ENCODE results near the gene SPINK14. TPM values are rescaled to one million over a fixed set of nuclear protein-coding genes. Genes with fewer than 3 reads are reported as not detected.

Gene SPINK14
- total RNA-seq, 1 experiment from 2014 or later: not detected

DNA sequence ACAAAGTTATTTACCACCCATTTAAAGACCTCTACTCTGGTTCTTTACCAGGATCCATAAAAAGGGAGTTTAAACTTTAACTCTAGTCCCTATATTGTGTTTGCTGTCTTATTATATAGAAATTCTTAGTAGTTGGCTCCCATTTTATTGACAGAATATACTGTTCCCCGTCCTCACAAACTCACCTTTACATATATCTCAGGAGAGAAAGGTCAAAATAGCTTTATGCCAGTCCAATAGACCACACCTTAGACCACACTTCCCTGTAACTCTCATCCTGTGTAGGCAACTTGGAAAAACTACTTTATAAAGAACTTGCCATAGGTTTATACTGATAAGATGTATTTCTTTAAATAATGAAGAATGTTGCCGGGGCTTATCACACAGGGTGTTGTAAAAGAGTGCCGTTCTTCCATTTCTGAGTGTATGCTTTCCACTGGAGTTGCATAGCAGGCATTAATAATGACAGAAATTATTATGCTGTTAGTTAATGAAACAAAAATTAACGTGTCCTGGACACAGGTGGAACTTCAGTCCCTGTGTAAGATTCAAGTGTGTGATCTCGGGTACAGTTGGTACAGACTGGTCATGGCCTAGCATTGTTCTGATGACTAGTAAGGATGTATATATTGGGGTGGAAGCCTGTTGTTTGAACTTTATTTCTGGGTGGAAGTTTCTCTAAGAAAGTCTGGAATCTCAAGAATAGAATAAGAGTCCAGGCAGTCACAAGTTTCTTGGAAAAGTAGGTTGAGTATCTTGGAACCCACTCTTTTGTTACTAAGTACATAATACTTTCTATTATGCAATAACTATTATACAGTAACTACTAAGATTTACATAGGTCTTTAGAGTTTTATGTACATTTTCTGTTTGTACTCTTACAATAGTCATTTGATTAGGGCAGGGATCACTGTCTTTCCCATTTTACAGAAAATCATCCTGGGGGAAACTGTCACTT lies 33.0 kb upstream of the SPINK14 start:
- ChIA-PET POLR2A (ENCODE audit: unreplicated experiment) (no interaction called here), CTCF (no interaction called here)
- H3K79me2 ChIP-seq (ENCODE audit: low read depth): no peaks in the 10 kb centered on the region
- H3K4me1 ChIP-seq (replicated peaks; ENCODE audit: insufficient read depth): no peaks in the 10 kb centered on the region
- no peaks in the 10 kb centered on the region for H3K9me2 ChIP-seq (ENCODE audit: insufficient read depth)
- no peaks in the 10 kb centered on the region for H3K36me3 ChIP-seq (ENCODE audit: low read depth)
- DNase-seq: no peak
- intact Hi-C loops (cut with micrococcal nuclease; ENCODE audit: unreplicated experiment): no loop called here
- no peaks in the 10 kb centered on the region for H3K27me3 ChIP-seq (ENCODE audit: insufficient read depth, low read depth)
- no peak overlapping the region for H3K4me3 ChIP-seq
- no peaks in the 10 kb centered on the region; the same call in 1 of the 2 replicates for H3F3A ChIP-seq (ENCODE audit: insufficient read depth, low read depth)
- H4K20me1 ChIP-seq (ENCODE audit: insufficient read depth): no peaks in the 10 kb centered on the region
- no peak overlapping the region for H2AFZ ChIP-seq
- H3K4me2 ChIP-seq: no peak overlapping the region
- H3K9me3 ChIP-seq (ENCODE audit: insufficient read depth, low read depth): no peaks in the 10 kb centered on the region
- no peak overlapping the region for H3K27ac ChIP-seq
- no peak for TF ChIP-seq EZH2 (IDR thresholded peaks at IDR 0.05; ENCODE audit: low read depth)
- BruUV-seq (replicated peaks): no TSS peak

DNA sequence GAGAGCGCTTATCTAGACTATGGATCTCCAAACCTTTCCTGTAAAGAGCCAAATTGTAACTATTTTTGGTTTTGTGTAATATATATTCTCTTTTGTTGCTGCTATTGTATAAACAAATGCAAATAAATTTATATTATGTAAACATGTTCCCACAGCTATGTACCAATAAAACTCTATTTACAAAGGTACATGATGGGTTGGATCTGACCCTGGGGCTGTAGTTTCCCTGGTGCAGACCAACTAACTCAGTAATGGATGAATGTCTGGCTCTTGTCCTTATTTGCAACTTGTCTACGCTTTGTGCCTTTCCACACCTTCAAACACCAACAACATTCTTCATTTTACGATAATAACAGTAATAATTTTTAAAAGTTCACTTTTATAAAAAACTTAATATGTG lies 27.5 kb upstream of the SPINK14 start:
- no TSS peak for BruUV-seq (replicated peaks)
- no peak overlapping the region for H3K27ac ChIP-seq
- H3K4me3 ChIP-seq: no peak overlapping the region
- POLR2A ChIA-PET (ENCODE audit: unreplicated experiment): no interaction called here
- H3K4me2 ChIP-seq: no peak overlapping the region
- peaks cover 17% of the 10 kb centered on the region for H3K4me1 ChIP-seq (replicated peaks; ENCODE audit: insufficient read depth)
- no peaks in the 10 kb centered on the region for H3K79me2 ChIP-seq (ENCODE audit: low read depth)
- TF ChIP-seq, protein P1, sequence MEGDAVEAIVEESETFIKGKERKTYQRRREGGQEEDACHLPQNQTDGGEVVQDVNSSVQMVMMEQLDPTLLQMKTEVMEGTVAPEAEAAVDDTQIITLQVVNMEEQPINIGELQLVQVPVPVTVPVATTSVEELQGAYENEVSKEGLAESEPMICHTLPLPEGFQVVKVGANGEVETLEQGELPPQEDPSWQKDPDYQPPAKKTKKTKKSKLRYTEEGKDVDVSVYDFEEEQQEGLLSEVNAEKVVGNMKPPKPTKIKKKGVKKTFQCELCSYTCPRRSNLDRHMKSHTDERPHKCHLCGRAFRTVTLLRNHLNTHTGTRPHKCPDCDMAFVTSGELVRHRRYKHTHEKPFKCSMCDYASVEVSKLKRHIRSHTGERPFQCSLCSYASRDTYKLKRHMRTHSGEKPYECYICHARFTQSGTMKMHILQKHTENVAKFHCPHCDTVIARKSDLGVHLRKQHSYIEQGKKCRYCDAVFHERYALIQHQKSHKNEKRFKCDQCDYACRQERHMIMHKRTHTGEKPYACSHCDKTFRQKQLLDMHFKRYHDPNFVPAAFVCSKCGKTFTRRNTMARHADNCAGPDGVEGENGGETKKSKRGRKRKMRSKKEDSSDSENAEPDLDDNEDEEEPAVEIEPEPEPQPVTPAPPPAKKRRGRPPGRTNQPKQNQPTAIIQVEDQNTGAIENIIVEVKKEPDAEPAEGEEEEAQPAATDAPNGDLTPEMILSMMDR (conservative IDR thresholded peaks at IDR 0.05): no peak
- no peak for TF ChIP-seq EZH2 (IDR thresholded peaks at IDR 0.05; ENCODE audit: low read depth)
- no peaks in the 10 kb centered on the region for H3K9me2 ChIP-seq (ENCODE audit: insufficient read depth)
- no peaks in the 10 kb centered on the region for H3K27me3 ChIP-seq (ENCODE audit: insufficient read depth, low read depth)
- H3K36me3 ChIP-seq (ENCODE audit: low read depth): no peaks in the 10 kb centered on the region
- intact Hi-C loops (cut with micrococcal nuclease; ENCODE audit: unreplicated experiment): no loop called here
- no peaks in the 10 kb centered on the region; the same call in 1 of the 2 replicates for H3K9me3 ChIP-seq (ENCODE audit: insufficient read depth, low read depth)
- H4K20me1 ChIP-seq (ENCODE audit: insufficient read depth): no peaks in the 10 kb centered on the region
- no peak for DNase-seq
- CTCF ChIA-PET: no interaction called here
- H2AFZ ChIP-seq: no peak overlapping the region
- H3F3A ChIP-seq (ENCODE audit: insufficient read depth, low read depth): peaks cover 10% of the 10 kb centered on the region

DNA sequence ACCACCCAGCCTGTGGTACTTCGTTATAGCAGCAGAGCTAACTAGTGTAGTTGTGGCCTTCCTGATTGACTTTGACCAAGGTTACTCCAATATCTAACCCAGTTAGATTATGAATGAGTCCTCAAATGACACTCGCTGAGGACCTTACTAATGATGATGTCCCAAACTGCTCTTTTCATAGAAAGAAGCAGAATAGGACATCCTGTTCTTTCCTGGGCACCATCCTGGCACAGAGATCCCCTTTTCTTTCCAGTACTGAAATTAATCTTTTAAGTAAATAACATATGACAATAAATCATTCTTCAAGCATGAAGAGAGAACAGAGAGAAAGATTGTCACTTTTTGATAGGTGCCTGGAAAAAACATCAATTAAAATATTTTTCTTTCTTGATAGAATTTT lies 26.7 kb upstream of the SPINK14 start:
- no TSS peak for BruUV-seq (replicated peaks)
- no peaks in the 10 kb centered on the region for H4K20me1 ChIP-seq (ENCODE audit: insufficient read depth)
- H3K9me2 ChIP-seq (ENCODE audit: insufficient read depth): no peaks in the 10 kb centered on the region
- no peaks in the 10 kb centered on the region; the same call in 1 of the 2 replicates for H3K9me3 ChIP-seq (ENCODE audit: insufficient read depth, low read depth)
- peaks cover 10% of the 10 kb centered on the region for H3F3A ChIP-seq (ENCODE audit: insufficient read depth, low read depth)
- no peak overlapping the region for H3K4me2 ChIP-seq
- no peak overlapping the region for H3K4me3 ChIP-seq
- no peaks in the 10 kb centered on the region for H3K27me3 ChIP-seq (ENCODE audit: insufficient read depth, low read depth)
- intact Hi-C loops (cut with micrococcal nuclease; ENCODE audit: unreplicated experiment): no loop called here
- POLR2A ChIA-PET (ENCODE audit: unreplicated experiment): no interaction called here
- DNase-seq: no peak
- H3K79me2 ChIP-seq (ENCODE audit: low read depth): no peaks in the 10 kb centered on the region
- H2AFZ ChIP-seq: no peak overlapping the region
- H3K36me3 ChIP-seq (ENCODE audit: low read depth): no peaks in the 10 kb centered on the region
- TF ChIP-seq, protein P1 (conservative IDR thresholded peaks at IDR 0.05): no peak
- no peak for TF ChIP-seq EZH2 (IDR thresholded peaks at IDR 0.05; ENCODE audit: low read depth)
- peaks cover 25% of the 10 kb centered on the region for H3K4me1 ChIP-seq (replicated peaks; ENCODE audit: insufficient read depth)
- no peak overlapping the region for H3K27ac ChIP-seq
- CTCF ChIA-PET: no interaction called here
